A549 (cell line): Measurements from ENCODE around the gene HLCS. TPM values are rescaled to one million over a fixed set of nuclear protein-coding genes. Genes with fewer than 3 reads are reported as not detected.

ENCODE experiments used
- ATAC-seq, 2 experiments: fragments of 200-7000 bp in 1 of 2; fragments of >200 bp in 1 of 2; cut with Nextera tagmentation in 1 of 2; cut with Tn5 transposase in 1 of 2; 3 replicates each; pipeline versions ENCODE4 v1.8.0 to v1.9.1; 2018 to 2020; ENCODE audit warnings: mild to moderate bottlenecking in 1 of 2, moderate library complexity in 1 of 2
- CTCF ChIA-PET: fragments of 300-600 bp; sonication (Branson Sonifier 250); formaldehyde crosslinking; extraction: SDS; loops from one replicate; lab custom pipeline; 2021; ENCODE audit warnings: antibody characterized with exemption, inconsistent platforms; lab: Yijun Ruan, JAX
- POLR2A ChIA-PET: fragments of 350-600 bp; formaldehyde crosslinking; extraction: SDS; loops from one replicate; lab custom pipeline; 2021; ENCODE audit warnings: antibody characterized with exemption, inconsistent platforms; lab: Yijun Ruan, JAX
- DNase-seq, 2 experiments: peaks; one replicate each; pipeline versions ENCODE4 v3.0.0 to v3.0.0-alpha.2; 2011 to 2016; ENCODE audit warnings: low read depth in 1 of 2, low spot score in 1 of 2
- FAIRE-seq: peaks from 2 replicates; lab custom pipeline; 2011; peaks lifted over from hg19 to GRCh38; lab: Jason Lieb, UNC
- H3K27ac ChIP-seq, 2 experiments: fragments of >200 bp; sonication (Bioruptor Twin); formaldehyde crosslinking; 3 replicates each; pipeline ENCODE4 v1.5.1; 2016 to 2017
- H3K4me1 ChIP-seq: fragments of >200 bp; sonication (Bioruptor Twin); formaldehyde crosslinking; 3 replicates; pipeline ENCODE4 v1.6.1; 2016
- H3K4me2 ChIP-seq: fragments of >200 bp; sonication (Bioruptor Twin); formaldehyde crosslinking; 3 replicates; pipeline ENCODE4 v1.6.1; 2016
- H3K4me3 ChIP-seq: fragments of >200 bp; sonication (Bioruptor Twin); formaldehyde crosslinking; 3 replicates; pipeline ENCODE4 v1.5.1; 2016
- H3K9me3 ChIP-seq: fragments of >200 bp; sonication (Bioruptor Twin); formaldehyde crosslinking; 3 replicates; pipeline ENCODE4 v1.6.1; 2016
- ATOH8 ChIP-seq: fragments of 250-450 bp; sonication (Bioruptor Pico); IDR thresholded peaks from 2 replicates; pipeline ENCODE4 v1.5.0; 2020; ENCODE audit warnings: low read depth, mild to moderate bottlenecking, moderate library complexity
- BCL3 ChIP-seq: fragments of >200 bp; sonication (Bioruptor Twin); formaldehyde crosslinking; IDR thresholded peaks from 3 replicates; pipeline ENCODE4 v1.6.1; 2016
- BHLHE40 ChIP-seq: IDR thresholded peaks from 2 replicates; pipeline ENCODE4 v1.6.1; 2012; ENCODE audit warnings: low read depth, low read length, inconsistent platforms
- CBX8 ChIP-seq: fragments of 200-600 bp; sonication (generic); IDR thresholded peaks from 2 replicates; pipeline ENCODE4 v1.6.1; 2016
- CEBPB ChIP-seq, 2 experiments: fragments of >200 bp in 1 of 2; sonication (Bioruptor Twin) in 1 of 2; formaldehyde crosslinking in 1 of 2; IDR thresholded peaks; 2 replicates each; pipeline ENCODE4 v1.6.1; 2012 to 2016
- CHD4 ChIP-seq: fragments of 200-600 bp; sonication (generic); IDR thresholded peaks from 2 replicates; pipeline ENCODE4 v1.6.1; 2016; ENCODE audit warnings: antibody characterized with exemption, mild to moderate bottlenecking, borderline replicate concordance
- EHMT2 ChIP-seq: fragments of 200-600 bp; sonication (generic); IDR thresholded peaks from 2 replicates; pipeline ENCODE4 v1.6.1; 2016; ENCODE audit warnings: antibody characterized with exemption, low read depth, mild to moderate bottlenecking, moderate library complexity
- EP300 ChIP-seq, 2 experiments: fragments of >200 bp; sonication (Bioruptor Twin); formaldehyde crosslinking; IDR thresholded peaks; 2 replicates in 1 of 2; 3 replicates in 1 of 2; pipeline ENCODE4 v1.6.1; 2016 to 2017
- FOSB ChIP-seq: fragments of 250-450 bp; sonication (Bioruptor Pico); IDR thresholded peaks from 2 replicates; pipeline ENCODE4 v1.5.0; 2020; ENCODE audit warnings: mild to moderate bottlenecking, moderate library complexity
- FOSL2 ChIP-seq, 2 experiments: fragments of 450-650 bp in 1 of 2; fragments of >200 bp in 1 of 2; sonication (Bioruptor Twin) in 1 of 2; formaldehyde crosslinking; IDR thresholded peaks; 2 replicates each; pipeline versions ENCODE4 v1.5.0 to v1.6.1; 2016 to 2020; ENCODE audit warnings: mild to moderate bottlenecking in 1 of 2, moderate library complexity in 1 of 2
- GATA3 ChIP-seq: IDR thresholded peaks from 2 replicates; pipeline ENCODE4 v1.6.1; 2012; ENCODE audit warnings: borderline replicate concordance
- HEYL ChIP-seq: fragments of 250-450 bp; sonication (Bioruptor Pico); IDR thresholded peaks from 2 replicates; pipeline ENCODE4 v1.8.0; 2021; ENCODE audit warnings: mild to moderate bottlenecking, moderate library complexity
- HMGXB4 ChIP-seq: fragments of 250-450 bp; sonication (Bioruptor Pico); IDR thresholded peaks from 2 replicates; pipeline ENCODE4 v1.5.0; 2021; ENCODE audit warnings: mild to moderate bottlenecking, moderate library complexity, borderline replicate concordance
- HOXB13 ChIP-seq: fragments of 250-450 bp; sonication (Bioruptor Pico); IDR thresholded peaks from 2 replicates; pipeline ENCODE4 v1.5.0; 2020; ENCODE audit warnings: low read depth, mild to moderate bottlenecking, moderate library complexity
- HOXB5 ChIP-seq: fragments of 250-450 bp; sonication (Bioruptor Pico); IDR thresholded peaks from 2 replicates; pipeline ENCODE4 v1.5.0; 2020; ENCODE audit warnings: mild to moderate bottlenecking, moderate library complexity
- JUN ChIP-seq, 2 experiments: fragments of >200 bp; sonication (Bioruptor Twin); formaldehyde crosslinking; IDR thresholded peaks; 2 replicates in 1 of 2; 3 replicates in 1 of 2; pipeline ENCODE4 v1.6.1; 2016 to 2017
- JUNB ChIP-seq: fragments of >200 bp; sonication (Bioruptor Twin); formaldehyde crosslinking; IDR thresholded peaks from 2 replicates; pipeline ENCODE4 v1.6.1; 2016
- MAFK ChIP-seq: fragments of 450-650 bp; IDR thresholded peaks from 2 replicates; pipeline ENCODE4 v1.6.1; 2014; ENCODE audit not compliant: partially characterized antibody
- MAX ChIP-seq: IDR thresholded peaks from 2 replicates; pipeline ENCODE4 v1.6.1; 2012
- MAZ ChIP-seq: fragments of 150-350 bp; IDR thresholded peaks from 2 replicates; pipeline ENCODE4 v1.6.1; 2014; ENCODE audit warnings: antibody characterized with exemption, low read depth, low read length, borderline replicate concordance
- PBX3 ChIP-seq: IDR thresholded peaks from 2 replicates; pipeline ENCODE4 v1.6.1; 2012
- PHF8 ChIP-seq: fragments of 200-600 bp; sonication (generic); IDR thresholded peaks from 2 replicates; pipeline ENCODE4 v1.6.1; 2016; ENCODE audit warnings: low read depth, mild to moderate bottlenecking, antibody characterized with exemption, moderate library complexity, borderline replicate concordance
- RAD21 ChIP-seq, 2 experiments: fragments of >200 bp in 1 of 2; sonication (Bioruptor Twin) in 1 of 2; formaldehyde crosslinking in 1 of 2; IDR thresholded peaks in 1 of 2; conservative IDR thresholded peaks in 1 of 2; 2 replicates in 1 of 2; 3 replicates in 1 of 2; pipeline ENCODE4 v1.6.1; 2012 to 2018; ENCODE audit warnings: inconsistent platforms in 1 of 2
- RARB ChIP-seq: fragments of 250-450 bp; sonication (Bioruptor Pico); IDR thresholded peaks from 2 replicates; pipeline ENCODE4 v1.8.0; 2021; ENCODE audit warnings: mild to moderate bottlenecking, moderate library complexity
- RFX5 ChIP-seq: fragments of 450-650 bp; IDR thresholded peaks from 2 replicates; pipeline ENCODE4 v1.7.1; 2014; ENCODE audit warnings: antibody characterized with exemption, mild to moderate bottlenecking, moderate library complexity
- RNF2 ChIP-seq: fragments of 200-600 bp; sonication (generic); IDR thresholded peaks from 2 replicates; pipeline ENCODE4 v1.6.1; 2016; ENCODE audit warnings: low read depth, mild to moderate bottlenecking, antibody characterized with exemption, moderate library complexity, borderline replicate concordance
- SMC3 ChIP-seq: fragments of >200 bp; sonication (Bioruptor Twin); formaldehyde crosslinking; IDR thresholded peaks from 3 replicates; pipeline ENCODE4 v1.6.1; 2018; ENCODE audit warnings: inconsistent platforms
- ZSCAN20 ChIP-seq: fragments of 250-450 bp; sonication (Bioruptor Pico); IDR thresholded peaks from 2 replicates; pipeline ENCODE4 v1.8.0; 2022; ENCODE audit warnings: mild to moderate bottlenecking, moderate library complexity
- WGBS: methylation state at CpG from one replicate; pipeline ENCODE4 v1.1.6; 2017; ENCODE audit errors: missing lambda C conversion rate; 5-methylcytosine and 5-hydroxymethylcytosine counted together
- polyA plus RNA-seq, 4 experiments: library from polyadenylated mRNA; depleted of rRNA in 3 of 4; stranded (reverse); fragments of >200 nt; fragmentation: RNase III in 1 of 4; extraction: RNeasy Plus Mini Kit Qiagen cat#74134 plus additional on column Dnase treatment in 1 of 4; gene quantifications; 2 replicates in 3 of 4; 3 replicates in 1 of 4; pipeline ENCODE4 v1.2.3, GENCODE V29; 2011 to 2017
- TF ChIP-seq, protein P1 (sequence below): fragments of >200 bp; sonication (Bioruptor Twin); formaldehyde crosslinking; IDR thresholded peaks from 2 replicates; pipeline ENCODE4 v1.6.1; 2016

Gene HLCS
- polyA plus RNA-seq, 2 of the 4 experiments (the other 2 are of a cell fraction), result 8.4 to 24.3 TPM

GRCh38 chr21:36887963-36888362 is 78.5 kb downstream of the HLCS start:
- Histone ChIP-seq H3K4me2 (no peak overlapping the region), H3K9me3 (no peaks in the 10 kb centered on the region), H3K4me1 (peaks cover 23% of the 10 kb centered on the region), H3K4me3 (no peak overlapping the region), H3K27ac (peak overlapping the region; percentile 12 to 72; a peak in 4 of 6 replicates)
- no peak for TF ChIP-seq EHMT2
- ATAC-seq, result no peak
- FAIRE-seq, result no peak
- no peak for DNase-seq
- 95% methylated on average over 5 of the region's 5 CpGs for whole genome bisulfite sequencing
- CTCF ChIA-PET, result interaction anchor here (0.7 to 2.4 kb wide), 3 partner anchors 10 to 61 kb away, joined by 4 to 7 read pairs (median 6); no protein-coding TSS in a partner anchor
- POLR2A ChIA-PET, result no interaction called here

DNA sequence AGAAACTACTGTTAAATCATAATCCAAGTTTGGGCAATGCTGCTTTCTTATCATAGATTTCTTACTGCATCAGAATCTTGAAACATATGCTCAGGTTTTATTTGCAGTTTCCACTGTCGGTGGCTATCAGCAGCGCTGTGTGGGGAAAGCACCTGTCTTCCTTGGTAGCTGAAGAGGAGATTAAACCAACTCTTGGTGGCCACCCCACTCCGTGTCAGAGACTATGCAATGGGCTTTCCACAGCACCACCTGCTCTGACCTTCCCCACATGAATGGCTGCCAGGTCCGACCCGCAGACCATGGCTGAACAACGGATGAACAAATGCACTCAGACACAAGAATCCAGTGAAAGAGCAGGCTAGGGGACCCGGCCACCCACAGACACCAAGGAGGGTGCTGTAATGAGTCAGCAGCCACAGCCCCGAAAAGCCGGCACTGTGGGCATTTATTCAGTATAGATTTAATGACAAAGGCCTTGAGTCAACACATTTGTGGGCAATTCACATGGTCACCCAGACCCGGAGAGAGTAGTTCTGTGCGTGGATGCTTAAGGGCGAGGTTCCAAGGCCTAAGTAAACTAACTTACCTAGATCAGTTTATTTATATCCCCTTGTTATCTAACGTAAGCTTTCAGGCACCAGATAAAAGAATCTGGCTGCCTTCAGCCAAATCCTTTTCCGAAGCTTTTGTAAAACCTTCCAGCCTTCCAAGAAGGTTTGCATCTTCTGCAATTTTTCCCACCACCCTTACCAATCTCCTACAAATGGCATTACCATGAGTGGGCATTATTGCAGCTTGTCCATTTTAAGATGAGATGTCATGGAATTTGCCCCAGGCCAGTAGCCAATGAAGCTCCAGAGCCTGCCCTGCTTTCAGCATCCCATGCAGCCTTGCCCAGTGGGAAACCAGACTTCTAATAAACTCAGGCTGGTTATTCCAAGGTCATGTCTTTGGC is 82.7 kb downstream of the HLCS start:
- Histone ChIP-seq H3K27ac (peak overlapping the region; percentile 87 to 90), H3K9me3 (no peaks in the 10 kb centered on the region), H3K4me2 (peak overlapping the region; percentile 73), H3K4me3 (no peak overlapping the region), H3K4me1 (peaks cover 41% of the 10 kb centered on the region)
- CTCF ChIA-PET, result interaction anchor here (1.1 to 2.2 kb wide), 6 partner anchors 14 to 461 kb away, joined by 3 to 7 read pairs (median 4); no protein-coding TSS in a partner anchor
- FAIRE-seq (no peak), ATAC-seq (peak; percentile 92 to 93), DNase-seq (peak; percentile 59 to 98)
- 3% methylated on average over 11 of the region's 14 CpGs for WGBS
- POLR2A ChIA-PET, result interaction anchor here (0.8 to 1.6 kb wide), 5 partner anchors 24 to 454 kb away, joined by 3 to 9 read pairs (median 6); no protein-coding TSS in a partner anchor
- TF ChIP-seq HEYL (CRISPR knock-in tag) (no peak), ZSCAN20 (CRISPR knock-in tag) (no peak), CHD4 (no peak), FOSL2 (IDR thresholded peaks at IDR 0.05) (peak; percentile 86), FOSL2 (CRISPR knock-in tag; IDR thresholded peaks at IDR 0.05) (peak; percentile 93), PBX3 (peak; percentile 51; the same call in 1 of the 2 replicates), HOXB5 (0 out of 2 replicates have a peak, but pooled peaks have one; percentile 63), BHLHE40 (no peak), RNF2 (no peak), HOXB13 (CRISPR knock-in tag) (no peak), ATOH8 (peak; percentile 15; the same call in 1 of the 2 replicates), FOSB (CRISPR knock-in tag) (peak; percentile 78; the same call in 1 of the 2 replicates), PHF8 (no peak), RAD21 (conservative IDR thresholded peaks at IDR 0.05 in 1 of 2, IDR thresholded peaks at IDR 0.05 in 1 of 2) (peak; percentile 28 to 37), BCL3 (peak; percentile 89; the same call in 2 of the 3 replicates), MAFK (peak; percentile 78), JUN (IDR thresholded peaks at IDR 0.05) (peak; percentile 95 to 97), CBX8 (no peak), EP300 (IDR thresholded peaks at IDR 0.05) (peak; percentile 96 to 98), RFX5 (0 out of 2 replicates have a peak, but pooled peaks have one; percentile 34), SMC3 (peak; percentile 39; the same call in 2 of the 3 replicates), CEBPB (IDR thresholded peaks at IDR 0.05) (peak; percentile 12 to 74; a peak in 2 of 4 replicates), EHMT2 (no peak), MAZ (no peak), JUNB (peak; percentile 91), HMGXB4 (no peak), RARB (CRISPR knock-in tag) (peak; percentile 51; the same call in 1 of the 2 replicates), GATA3 (peak; percentile 97), MAX (peak; percentile 71)
- TF ChIP-seq, protein P1, sequence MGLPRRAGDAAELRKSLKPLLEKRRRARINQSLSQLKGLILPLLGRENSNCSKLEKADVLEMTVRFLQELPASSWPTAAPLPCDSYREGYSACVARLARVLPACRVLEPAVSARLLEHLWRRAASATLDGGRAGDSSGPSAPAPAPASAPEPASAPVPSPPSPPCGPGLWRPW, result peak; percentile 43; the same call in 1 of the 2 replicates
